H9 (cell line): ENCODE results near the gene LMO1. TPM values are rescaled to one million over a fixed set of nuclear protein-coding genes. Genes with fewer than 3 reads are reported as not detected.

Experiments
- DNase-seq: peaks from one replicate; pipeline ENCODE4 v3.0.0-alpha.2; 2017
- H2AFZ ChIP-seq: one replicate; pipeline ENCODE4 v1.6.1; 2013; ENCODE audit warnings: mild to moderate bottlenecking, low read length, control low read depth, moderate library complexity
- H2AK5ac ChIP-seq: 2 replicates; pipeline ENCODE4 v1.6.1; 2013; ENCODE audit warnings: low read length, control low read depth, mixed read lengths; ENCODE audit not compliant: insufficient read length
- H2BK120ac ChIP-seq: one replicate; pipeline ENCODE4 v1.6.1; 2013; ENCODE audit warnings: low read depth, mild to moderate bottlenecking, low read length, control low read depth, inconsistent platforms; ENCODE audit not compliant: poor library complexity, severe bottlenecking
- H2BK12ac ChIP-seq: 2 replicates; pipeline ENCODE4 v1.6.1; 2013; ENCODE audit warnings: low read length, control low read depth, mixed read lengths, low read depth; ENCODE audit not compliant: insufficient read length
- H2BK15ac ChIP-seq: 2 replicates; pipeline ENCODE4 v1.6.1; 2013; ENCODE audit warnings: low read depth, low read length, control low read depth
- H2BK20ac ChIP-seq: one replicate; pipeline ENCODE4 v1.6.1; 2013; ENCODE audit warnings: low read depth, mild to moderate bottlenecking, low read length, control low read depth, inconsistent platforms; ENCODE audit not compliant: poor library complexity, severe bottlenecking
- H2BK5ac ChIP-seq: 2 replicates; pipeline ENCODE4 v1.6.1; 2013; ENCODE audit warnings: low read length, control low read depth, mixed read lengths; ENCODE audit not compliant: insufficient read length
- H3K14ac ChIP-seq: 2 replicates; pipeline ENCODE4 v1.6.1; 2013; ENCODE audit warnings: low read length, control low read depth; ENCODE audit not compliant: insufficient read depth
- H3K18ac ChIP-seq: 2 replicates; pipeline ENCODE4 v1.6.1; 2013; ENCODE audit warnings: low read depth, mild to moderate bottlenecking, mixed read lengths, low read length, control low read depth; ENCODE audit not compliant: insufficient read length
- H3K23ac ChIP-seq: 2 replicates; pipeline ENCODE4 v1.6.1; 2013; ENCODE audit warnings: low read length, control low read depth, mixed read lengths, low read depth; ENCODE audit not compliant: insufficient read length
- H3K23me2 ChIP-seq: 2 replicates; pipeline ENCODE4 v1.6.1; 2013; ENCODE audit warnings: low read depth, mild to moderate bottlenecking, mixed read lengths, low read length, control low read depth; ENCODE audit not compliant: insufficient read length, poor library complexity, severe bottlenecking
- H3K27ac ChIP-seq: 2 replicates; pipeline ENCODE4 v1.5.1; 2013; ENCODE audit warnings: low read length, control low read depth, mixed read lengths, low read depth; ENCODE audit not compliant: insufficient read length
- H3K27me3 ChIP-seq: 2 replicates; pipeline ENCODE4 v1.6.1; 2013; ENCODE audit warnings: low read length, control low read depth, inconsistent platforms; ENCODE audit not compliant: insufficient read depth
- H3K4ac ChIP-seq: 2 replicates; pipeline ENCODE4 v1.6.1; 2013; ENCODE audit warnings: low read depth, mild to moderate bottlenecking, control low read depth, inconsistent platforms, low read length, moderate library complexity
- H3K4me1 ChIP-seq: 2 replicates; pipeline ENCODE4 v1.6.1; 2013; ENCODE audit warnings: low read length, control low read depth, inconsistent platforms; ENCODE audit not compliant: insufficient read depth
- H3K4me2 ChIP-seq: 2 replicates; pipeline ENCODE4 v1.6.1; 2013; ENCODE audit warnings: low read length, control low read depth, mixed read lengths; ENCODE audit not compliant: insufficient read length, insufficient read depth
- H3K56ac ChIP-seq: 2 replicates; pipeline ENCODE4 v1.6.1; 2013; ENCODE audit warnings: low read depth, mild to moderate bottlenecking, mixed read lengths, low read length, control low read depth; ENCODE audit not compliant: insufficient read length
- H3K79me1 ChIP-seq: 2 replicates; pipeline ENCODE4 v1.6.1; 2013; ENCODE audit warnings: low read depth, mild to moderate bottlenecking, moderate library complexity, low read length, control low read depth, inconsistent platforms; ENCODE audit not compliant: insufficient read depth, poor library complexity, severe bottlenecking
- H3K79me2 ChIP-seq: 2 replicates; pipeline ENCODE4 v1.6.1; 2013; ENCODE audit warnings: low read length, control low read depth, inconsistent platforms; ENCODE audit not compliant: insufficient read depth
- H3K9ac ChIP-seq: 2 replicates; pipeline ENCODE4 v1.6.1; 2013; ENCODE audit warnings: low read length, control low read depth, mixed read lengths; ENCODE audit not compliant: insufficient read length; ENCODE audit errors: extremely low read depth
- H3K9me3 ChIP-seq: one replicate; pipeline ENCODE4 v1.6.1; 2013; ENCODE audit warnings: low read depth, low read length, inconsistent platforms; ENCODE audit not compliant: control insufficient read depth
- H3T11ph ChIP-seq: one replicate; pipeline ENCODE4 v1.6.1; 2013; ENCODE audit warnings: mild to moderate bottlenecking, low read length, control low read depth, inconsistent platforms
- H4K20me1 ChIP-seq: one replicate; pipeline ENCODE4 v1.6.1; 2013; ENCODE audit not compliant: control insufficient read depth, insufficient read length, insufficient read depth
- H4K5ac ChIP-seq: 2 replicates; pipeline ENCODE4 v1.6.1; 2013; ENCODE audit warnings: low read depth, mild to moderate bottlenecking, mixed read lengths, low read length, control low read depth; ENCODE audit not compliant: insufficient read length
- H4K8ac ChIP-seq: replicated peaks from 2 replicates; pipeline ENCODE4 v1.6.1; 2013; ENCODE audit warnings: low read length, control low read depth, mixed read lengths, low read depth; ENCODE audit not compliant: insufficient read length
- H4K91ac ChIP-seq: 2 replicates; pipeline ENCODE4 v1.6.1; 2013; ENCODE audit warnings: low read depth, mild to moderate bottlenecking, moderate library complexity, mixed read lengths, low read length, control low read depth; ENCODE audit not compliant: insufficient read length
- H3K27ac Mint-ChIP-seq, 3 experiments: 2 replicates in 2 of 3; 3 replicates in 1 of 3; pipeline ENCODE4 v1.8.0; 2020 to 2021; ENCODE audit warnings: mixed read lengths in 3 of 3, mild to moderate bottlenecking in 1 of 3, moderate library complexity in 1 of 3
- H3K27me3 Mint-ChIP-seq: 2 replicates; pipeline ENCODE4 v1.8.0; 2021; ENCODE audit warnings: low read depth, mild to moderate bottlenecking, moderate library complexity, mixed read lengths
- H3K36me3 Mint-ChIP-seq, 3 experiments: 2 replicates in 2 of 3; 3 replicates in 1 of 3; pipeline ENCODE4 v1.8.0; 2020 to 2021; ENCODE audit warnings: low read depth in 3 of 3, mixed read lengths in 3 of 3; ENCODE audit not compliant: insufficient read depth in 1 of 3
- H3K4me1 Mint-ChIP-seq, 2 experiments: 2 replicates each; pipeline ENCODE4 v1.8.0; 2020; ENCODE audit warnings: mixed read lengths in 2 of 2
- H3K4me3 Mint-ChIP-seq, 2 experiments: 2 replicates in 1 of 2; 3 replicates in 1 of 2; pipeline ENCODE4 v1.8.0; 2020 to 2021; ENCODE audit warnings: mild to moderate bottlenecking in 2 of 2, mixed read lengths in 2 of 2, moderate library complexity in 1 of 2
- H3K9me3 Mint-ChIP-seq, 2 experiments: 2 replicates in 1 of 2; 3 replicates in 1 of 2; pipeline ENCODE4 v1.8.0; 2020; ENCODE audit warnings: mild to moderate bottlenecking in 2 of 2, mixed read lengths in 2 of 2, moderate library complexity in 1 of 2
- CTCF ChIP-seq: fragments of 200-600 bp; sonication (generic); conservative IDR thresholded peaks from 3 replicates; pipeline ENCODE4 v1.8.0; 2021; ENCODE audit warnings: antibody characterized with exemption, mild to moderate bottlenecking
- WGBS: extraction: QIAGEN DNeasy Blood & Tissue Kit; methylation state at CpG from one replicate; pipeline ENCODE4 v1.1.7; 2013; ENCODE audit warnings: missing lambda C conversion rate, low lambda C conversion rate, mixed read lengths; ENCODE audit not compliant: insufficient read length; ENCODE audit errors: extremely low coverage; 5-methylcytosine and 5-hydroxymethylcytosine counted together
- total RNA-seq: library from RNA; stranded (reverse); gene quantifications from 2 replicates; pipeline ENCODE4 v1.2.1, GENCODE V29; 2021

The LMO1 gene
- total RNA-seq, 1 experiment from 2014 or later, result 0.50 TPM

- H3K4me1 ChIP-seq, result no peaks in the 10 kb centered on the region
- no peak overlapping the region for H2BK20ac ChIP-seq
- H3K27me3 Mint-ChIP-seq, result no peaks in the 10 kb centered on the region
- no peak overlapping the region for H3K4me3 Mint-ChIP-seq
- H3T11ph ChIP-seq, result no peak overlapping the region
- H2BK12ac ChIP-seq, result no peak overlapping the region
- DNase-seq, result no peak
- no peaks in the 10 kb centered on the region for H3K9me3 ChIP-seq
- H3K79me1 ChIP-seq, result no peaks in the 10 kb centered on the region
- H3K4me1 Mint-ChIP-seq, result peaks cover 12 to 20% of the 10 kb centered on the region in 2 experiments
- H4K20me1 ChIP-seq, result no peaks in the 10 kb centered on the region
- H3K56ac ChIP-seq, result no peak overlapping the region
- H3K14ac ChIP-seq, result no peak overlapping the region; the same call in 1 of the 2 replicates
- H2BK15ac ChIP-seq, result no peak overlapping the region
- H2AK5ac ChIP-seq, result no peak overlapping the region
- H3K18ac ChIP-seq, result no peak overlapping the region
- no peak for TF ChIP-seq CTCF
- no peaks in the 10 kb centered on the region for H3K36me3 Mint-ChIP-seq
- H3K4me2 ChIP-seq, result no peak overlapping the region
- H3K9ac ChIP-seq, result no peak overlapping the region
- H4K5ac ChIP-seq, result no peak overlapping the region
- H3K27ac ChIP-seq, result no peak overlapping the region
- no peaks in the 10 kb centered on the region for H3K27me3 ChIP-seq
- H3K9me3 Mint-ChIP-seq, result no peaks in the 10 kb centered on the region
- no peak overlapping the region for H2BK5ac ChIP-seq
- no peaks in the 10 kb centered on the region for H3K79me2 ChIP-seq
- no peak overlapping the region for H3K4ac ChIP-seq
- H4K8ac ChIP-seq, result no peak overlapping the region
- H2BK120ac ChIP-seq, result no peak overlapping the region
- no peak overlapping the region for H3K23ac ChIP-seq
- peak overlapping the region in 2 of 3 experiments; percentile 21 to 70; a peak in 2 of 7 replicates for H3K27ac Mint-ChIP-seq
- H2AFZ ChIP-seq, result no peak overlapping the region
- no peaks in the 10 kb centered on the region for H3K23me2 ChIP-seq
- H4K91ac ChIP-seq, result no peak overlapping the region
- WGBS, result no CpG with 5 or more reads among the region's 5 CpGs
Observed at GRCh38 chr11:8231979-8232378, 31.7 kb downstream of the LMO1 start.
